K562 (cell line): Measurements from ENCODE around the gene SUPT3H. TPM values are rescaled to one million over a fixed set of nuclear protein-coding genes. Genes with fewer than 3 reads are reported as not detected.

Experiments
- ATAC-seq: fragments of 200-7000 bp; cut with Tn5 transposase; 3 replicates; pipeline ENCODE4 v1.9.1; 2020; ENCODE audit warnings: moderate library complexity
- BruUV-seq: library from RNA; stranded (reverse); fragments of 400-500 nt; replicated peaks from 2 replicates; lab custom pipeline; 2021; lab: Mats Ljungman, UMichigan
- CTCF ChIA-PET: fragments of 300-600 bp; formaldehyde crosslinking; extraction: SDS; loops from one replicate; lab custom pipeline; 2021; ENCODE audit warnings: low intra/inter-chr PET ratio; lab: Yijun Ruan, JAX
- POLR2A ChIA-PET: fragments of 300-600, 350-650 bp; sonication (Branson Sonifier 250); formaldehyde crosslinking; extraction: SDS; loops from one replicate; lab custom pipeline; 2021; ENCODE audit warnings: antibody characterized with exemption, inconsistent platforms; lab: Yijun Ruan, JAX
- DNase-seq, 4 experiments: peaks; one replicate each; pipeline versions ENCODE4 v3.0.0 to v3.0.0-alpha.2; 2011 to 2018; ENCODE audit warnings: low spot score in 3 of 4, mixed read lengths in 3 of 4; ENCODE audit errors: extremely low read depth in 1 of 4
- FAIRE-seq: peaks from 2 replicates; lab custom pipeline; 2011; peaks lifted over from hg19 to GRCh38; lab: Jason Lieb, UNC
- H2AFZ ChIP-seq: 2 replicates; pipeline ENCODE4 v1.6.0; 2011; ENCODE audit warnings: low read depth, low read length, control low read depth, inconsistent platforms
- H3K27ac ChIP-seq: fragments of 200-600 bp; 3 replicates; pipeline ENCODE4 v1.8.0; 2011; ENCODE audit warnings: low read depth, mild to moderate bottlenecking, control low read depth, inconsistent platforms, low read length, moderate library complexity, mixed read lengths; ENCODE audit errors: extremely low read depth
- H3K27me3 ChIP-seq, 2 experiments: fragments of 300-600 bp in 1 of 2; 2 replicates in 1 of 2; 3 replicates in 1 of 2; pipeline versions ENCODE4 v1.6.0 to v1.8.0; 2011; ENCODE audit warnings: inconsistent platforms in 2 of 2, low read length in 2 of 2, mild to moderate bottlenecking in 1 of 2, mixed read lengths in 1 of 2, moderate library complexity in 1 of 2; ENCODE audit not compliant: control insufficient read depth in 2 of 2, insufficient read depth in 2 of 2
- H3K36me3 ChIP-seq: fragments of 300-600 bp; 3 replicates; pipeline ENCODE4 v1.8.0; 2011; ENCODE audit warnings: mild to moderate bottlenecking, low read length, inconsistent platforms; ENCODE audit not compliant: control insufficient read depth, insufficient read depth
- H3K4me1 ChIP-seq, 2 experiments: fragments of 200-600 bp in 1 of 2; replicated peaks in 1 of 2; 2 replicates in 1 of 2; 3 replicates in 1 of 2; pipeline versions ENCODE4 v1.5.1 to v1.8.0; 2011; ENCODE audit warnings: inconsistent platforms in 2 of 2, low read length in 2 of 2, mild to moderate bottlenecking in 1 of 2, mixed read lengths in 1 of 2, moderate library complexity in 1 of 2; ENCODE audit not compliant: control insufficient read depth in 2 of 2, insufficient read depth in 2 of 2
- H3K4me2 ChIP-seq: 2 replicates; pipeline ENCODE4 v1.6.1; 2011; ENCODE audit warnings: low read length, control low read depth, inconsistent platforms, mixed read lengths; ENCODE audit not compliant: insufficient read depth
- H3K4me3 ChIP-seq: fragments of 200-600 bp; sonication (generic), shearing (Covaris generic); 2 replicates; pipeline ENCODE4 v1.5.1; 2016; ENCODE audit warnings: control low read depth, inconsistent platforms
- H3K79me2 ChIP-seq: fragments of 200-600 bp; 3 replicates; pipeline ENCODE4 v1.8.0; 2011; ENCODE audit warnings: low read length, inconsistent platforms; ENCODE audit not compliant: control insufficient read depth, insufficient read depth
- H3K9ac ChIP-seq, 2 experiments: 2 replicates each; pipeline versions ENCODE4 v1.6.0 to v1.6.1; 2011; ENCODE audit warnings: low read depth in 2 of 2, low read length in 2 of 2, control low read depth in 1 of 2, inconsistent platforms in 1 of 2, mild to moderate bottlenecking in 1 of 2, mixed read lengths in 1 of 2; ENCODE audit not compliant: insufficient read depth in 1 of 2
- H3K9me1 ChIP-seq: one replicate; pipeline ENCODE4 v1.6.0; 2011; ENCODE audit warnings: inconsistent platforms, mild to moderate bottlenecking, low read length, moderate library complexity; ENCODE audit not compliant: control insufficient read depth, insufficient read depth
- H3K9me3 ChIP-seq: replicated peaks from 2 replicates; pipeline ENCODE4 v1.5.1; 2011; ENCODE audit warnings: low read depth, low read length, inconsistent platforms; ENCODE audit not compliant: control insufficient read depth, insufficient read depth
- H4K20me1 ChIP-seq: replicated peaks from 2 replicates; pipeline ENCODE4 v1.6.1; 2011; ENCODE audit warnings: low read length, inconsistent platforms, mixed read lengths; ENCODE audit not compliant: control insufficient read depth, insufficient read depth
- NR2C1 ChIP-seq, 2 experiments: fragments of 450-650 bp; IDR thresholded peaks; 2 replicates each; pipeline ENCODE4 v1.6.1; 2017; ENCODE audit warnings: mild to moderate bottlenecking in 2 of 2, antibody characterized with exemption in 1 of 2, inconsistent platforms in 1 of 2, missing compliant biosample characterization in 1 of 2, missing genetic modification characterization in 1 of 2
- ZNF212 ChIP-seq: fragments of 450-650 bp; formaldehyde crosslinking; IDR thresholded peaks from 2 replicates; pipeline ENCODE4 v1.4.0; 2020; ENCODE audit warnings: mild to moderate bottlenecking
- WGBS: fragments of 100-300 bp; shearing (Covaris generic); methylation state at CpG from one replicate; pipeline ENCODE4 v1.1.6; 2016; ENCODE audit warnings: low coverage, mixed read lengths; ENCODE audit not compliant: insufficient coverage; ENCODE audit errors: missing lambda C conversion rate; 5-methylcytosine and 5-hydroxymethylcytosine counted together
- in situ Hi-C: fragments of 300-500 bp; cut with MboI; formaldehyde crosslinking; loops from 4 replicates; pipeline ENCODE4 v1.15.0; 2018; ENCODE audit warnings: inconsistent platforms, mixed read lengths
- intact Hi-C: fragments of 100-400 bp; cut with micrococcal nuclease; formaldehyde crosslinking; loops from 2 replicates; pipeline ENCODE4 v1.14.2; 2022
- polyA plus RNA-seq, 8 experiments: library from polyadenylated mRNA; depleted of rRNA in 4 of 8; stranded (reverse) in 5 of 8; unstranded in 3 of 8; fragments of >200 nt; fragmentation: Nextera tagmentation in 2 of 8; fragmentation: Illumina TruSeq in 1 of 8; extraction: Ambion mirVana in 2 of 8; extraction: Trizol in 1 of 8; gene quantifications; 2 replicates each; pipeline versions ENCODE4 v1.2.1 to v1.2.3, GENCODE V29; 2011 to 2014; ENCODE audit warnings: inconsistent platforms in 1 of 8, missing spikeins in 1 of 8
- total RNA-seq, 7 experiments: library from RNA; depleted of rRNA in 6 of 7; stranded (reverse); fragments of >200 nt in 6 of 7; fragmentation: Illumina TruSeq in 2 of 7; extraction: Trizol in 2 of 7; gene quantifications; 2 replicates each; pipeline versions ENCODE4 v1.2.1 to v1.2.3, GENCODE V29; 2011 to 2021; ENCODE audit warnings: low replicate concordance in 1 of 7
- TF ChIP-seq, protein P1 (sequence below): sonication (generic); IDR thresholded peaks from 2 replicates; pipeline ENCODE4 v1.6.1; 2016

The SUPT3H gene
- total and polyA plus RNA-seq, 9 of the 15 experiments (the other 6 are each of a cell fraction or from before 2014, with no cell fraction given), result 7.2 to 16.3 (median 11.9) TPM

DNA sequence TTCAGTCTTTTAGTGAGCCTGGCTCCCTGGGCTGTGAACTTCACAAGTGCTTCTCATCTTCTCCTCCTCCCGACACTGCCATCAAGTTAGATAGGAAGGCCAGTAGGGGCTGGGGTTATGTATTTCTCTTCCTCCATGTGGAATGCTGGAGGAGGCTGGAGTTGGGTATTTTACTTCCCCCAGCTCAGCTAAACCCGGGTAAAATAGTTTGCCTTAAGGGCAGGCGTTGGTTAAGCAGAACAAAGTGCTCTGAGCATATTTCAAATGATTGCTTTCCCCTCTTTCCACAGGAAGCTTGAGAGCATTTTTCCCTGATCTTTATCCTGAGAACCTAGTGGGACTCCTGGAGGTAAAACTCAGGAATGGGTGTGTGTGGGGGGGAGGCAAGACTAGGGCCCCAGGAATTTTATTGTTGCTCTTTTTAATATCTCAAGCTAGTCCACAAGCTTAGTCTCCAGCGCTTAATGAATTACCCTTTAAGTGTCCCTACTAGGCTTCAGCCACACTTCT, 16.9 kb upstream of the SUPT3H start:
- no peak overlapping the region for H3K4me2 ChIP-seq
- FAIRE-seq (no peak), ATAC-seq (no peak), DNase-seq (no peak)
- WGBS, result 14% methylated on average over 4 of the region's 4 CpGs
- no peak overlapping the region for H2AFZ ChIP-seq
- H4K20me1 ChIP-seq, result no peaks in the 10 kb centered on the region
- no peak overlapping the region for H3K9ac ChIP-seq
- H3K27ac ChIP-seq, result no peak overlapping the region
- no peaks in the 10 kb centered on the region for H3K27me3 ChIP-seq
- CTCF ChIA-PET, result no interaction called here
- no peaks in the 10 kb centered on the region for H3K36me3 ChIP-seq
- TF ChIP-seq NR2C1 (IDR thresholded peaks at IDR 0.05) (no peak), NR2C1 (tag; IDR thresholded peaks at IDR 0.05) (no peak)
- no peaks in the 10 kb centered on the region for H3K9me1 ChIP-seq
- no TSS peak for BruUV-seq
- H3K4me3 ChIP-seq, result no peak overlapping the region
- no peaks in the 10 kb centered on the region for H3K9me3 ChIP-seq
- POLR2A ChIA-PET, result interaction anchor here (0.7 to 1.5 kb wide), 4 partner anchors 12 to 63 kb away, joined by 3 read pairs; no protein-coding TSS in a partner anchor
- H3K79me2 ChIP-seq, result no peaks in the 10 kb centered on the region
- no peaks in the 10 kb centered on the region for H3K4me1 ChIP-seq
- intact Hi-C loops (no loop called here), in situ Hi-C loops (no loop called here)

DNA sequence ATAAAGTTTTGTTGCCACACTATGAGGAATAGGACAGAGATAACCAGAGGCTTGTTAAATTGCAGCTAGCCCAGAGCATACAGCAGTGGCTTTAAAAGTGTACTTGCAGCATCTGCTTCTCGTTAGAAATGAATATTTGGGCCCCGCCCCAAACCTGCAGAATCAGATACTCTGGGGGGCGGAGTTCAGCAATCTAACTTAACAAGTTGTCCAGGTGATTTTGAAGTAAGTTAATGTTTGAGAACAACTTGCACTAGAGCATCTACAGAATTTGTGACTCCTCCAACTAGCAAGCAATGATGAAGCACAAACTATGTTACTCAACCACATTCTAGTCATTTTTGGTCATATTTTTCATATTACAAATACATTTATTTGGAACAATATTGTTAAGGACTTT, 10.6 kb upstream of the SUPT3H start:
- POLR2A ChIA-PET, result interaction anchor here (2.8 kb wide), 1 partner anchor 11 kb away, joined by 12 read pairs; the partner anchor contains the start of gene SUPT3H
- BruUV-seq, result no TSS peak

More for the DNA sequence above, 10.6 kb upstream of the SUPT3H start:
- no peaks in the 10 kb centered on the region for H3K9me3 ChIP-seq
- DNase-seq (peak in 1 of 4 experiments; percentile 20), ATAC-seq (peak; percentile 66), FAIRE-seq (no peak)
- no peak overlapping the region for H3K9ac ChIP-seq
- H3K4me1 ChIP-seq, result peaks cover 0 to 5% of the 10 kb centered on the region in 2 experiments; a peak in 1 of 5 replicates
- H3K79me2 ChIP-seq, result no peaks in the 10 kb centered on the region
- no peak overlapping the region for H3K4me3 ChIP-seq
- no peaks in the 10 kb centered on the region for H4K20me1 ChIP-seq
- in situ Hi-C loops (no loop called here), intact Hi-C loops (no loop called here)
- H2AFZ ChIP-seq, result no peak overlapping the region
- H3K9me1 ChIP-seq, result no peaks in the 10 kb centered on the region
- no peaks in the 10 kb centered on the region for H3K27me3 ChIP-seq
- 17% methylated on average over 3 of the region's 3 CpGs for WGBS
- H3K4me2 ChIP-seq, result no peak overlapping the region
- H3K36me3 ChIP-seq, result no peaks in the 10 kb centered on the region
- H3K27ac ChIP-seq, result no peak overlapping the region
- CTCF ChIA-PET, result no interaction called here
- no peak for TF ChIP-seq ZNF212 (CRISPR knock-in tag)
- TF ChIP-seq, protein P1, sequence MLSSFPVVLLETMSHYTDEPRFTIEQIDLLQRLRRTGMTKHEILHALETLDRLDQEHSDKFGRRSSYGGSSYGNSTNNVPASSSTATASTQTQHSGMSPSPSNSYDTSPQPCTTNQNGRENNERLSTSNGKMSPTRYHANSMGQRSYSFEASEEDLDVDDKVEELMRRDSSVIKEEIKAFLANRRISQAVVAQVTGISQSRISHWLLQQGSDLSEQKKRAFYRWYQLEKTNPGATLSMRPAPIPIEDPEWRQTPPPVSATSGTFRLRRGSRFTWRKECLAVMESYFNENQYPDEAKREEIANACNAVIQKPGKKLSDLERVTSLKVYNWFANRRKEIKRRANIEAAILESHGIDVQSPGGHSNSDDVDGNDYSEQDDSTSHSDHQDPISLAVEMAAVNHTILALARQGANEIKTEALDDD, result peak; percentile 52; the same call in 1 of the 2 replicates
